ENCODE data around the gene KLK12.

Gene KLK12

GRCh38 chr19:51024924-51025323 is 9.9 kb downstream of the KLK12 start:
- H3K4me3 ChIP-seq (ENCODE audit: low read depth, low read length): no peak overlapping the region
- no peak for TF ChIP-seq CTCF (IDR thresholded peaks at IDR 0.05; ENCODE audit: low read depth, low read length)

- no peak overlapping the region for H3K4me3 ChIP-seq (ENCODE audit: low read depth, low read length)
- TF ChIP-seq CTCF (IDR thresholded peaks at IDR 0.05; ENCODE audit: low read depth, low read length): no peak
These were observed 10.9 kb downstream of the KLK12 start for GRCh38 chr19:51023946-51024345.

- no peak overlapping the region for H3K4me3 ChIP-seq (ENCODE audit: low read depth, low read length)
- no peak for TF ChIP-seq CTCF (IDR thresholded peaks at IDR 0.05; ENCODE audit: low read depth, low read length)
These were observed 12.3 kb downstream of the KLK12 start for GRCh38 chr19:51022526-51022925.

GRCh38 chr19:51020988-51021651 is 13.7 kb downstream of the KLK12 start:
- TF ChIP-seq CTCF (IDR thresholded peaks at IDR 0.05; ENCODE audit: low read depth, low read length): peak; percentile 63
- no peak overlapping the region for H3K4me3 ChIP-seq (ENCODE audit: low read depth, low read length)

- H3K4me3 ChIP-seq (ENCODE audit: low read depth, low read length): no peak within 1 kb of the TSS
- TF ChIP-seq CTCF (IDR thresholded peaks at IDR 0.05; ENCODE audit: low read depth, low read length): no peak
These were observed 15.3 kb downstream of the KLK12 start, which contains the start of gene KLK10 for GRCh38 chr19:51019544-51019925. KLK10 (minus strand) TSS chr19:51019709; CDS start chr19:51019130, 579 bp downstream.

GRCh38 chr19:51018745-51019543 is 15.9 kb downstream of the KLK12 start:
- H3K4me3 ChIP-seq (ENCODE audit: low read depth, low read length): no peak overlapping the region
- no peak for TF ChIP-seq CTCF (IDR thresholded peaks at IDR 0.05; ENCODE audit: low read depth, low read length)
